Measurements from ENCODE around the gene FUS. TPM values are rescaled to one million over a fixed set of nuclear protein-coding genes. Genes with fewer than 3 reads are reported as not detected.
A peak's percentile ranks its signal among the peaks of the same experiment; 100 is the strongest.

The FUS gene
- polyA plus RNA-seq, 1 donor = 398 TPM

DNA sequence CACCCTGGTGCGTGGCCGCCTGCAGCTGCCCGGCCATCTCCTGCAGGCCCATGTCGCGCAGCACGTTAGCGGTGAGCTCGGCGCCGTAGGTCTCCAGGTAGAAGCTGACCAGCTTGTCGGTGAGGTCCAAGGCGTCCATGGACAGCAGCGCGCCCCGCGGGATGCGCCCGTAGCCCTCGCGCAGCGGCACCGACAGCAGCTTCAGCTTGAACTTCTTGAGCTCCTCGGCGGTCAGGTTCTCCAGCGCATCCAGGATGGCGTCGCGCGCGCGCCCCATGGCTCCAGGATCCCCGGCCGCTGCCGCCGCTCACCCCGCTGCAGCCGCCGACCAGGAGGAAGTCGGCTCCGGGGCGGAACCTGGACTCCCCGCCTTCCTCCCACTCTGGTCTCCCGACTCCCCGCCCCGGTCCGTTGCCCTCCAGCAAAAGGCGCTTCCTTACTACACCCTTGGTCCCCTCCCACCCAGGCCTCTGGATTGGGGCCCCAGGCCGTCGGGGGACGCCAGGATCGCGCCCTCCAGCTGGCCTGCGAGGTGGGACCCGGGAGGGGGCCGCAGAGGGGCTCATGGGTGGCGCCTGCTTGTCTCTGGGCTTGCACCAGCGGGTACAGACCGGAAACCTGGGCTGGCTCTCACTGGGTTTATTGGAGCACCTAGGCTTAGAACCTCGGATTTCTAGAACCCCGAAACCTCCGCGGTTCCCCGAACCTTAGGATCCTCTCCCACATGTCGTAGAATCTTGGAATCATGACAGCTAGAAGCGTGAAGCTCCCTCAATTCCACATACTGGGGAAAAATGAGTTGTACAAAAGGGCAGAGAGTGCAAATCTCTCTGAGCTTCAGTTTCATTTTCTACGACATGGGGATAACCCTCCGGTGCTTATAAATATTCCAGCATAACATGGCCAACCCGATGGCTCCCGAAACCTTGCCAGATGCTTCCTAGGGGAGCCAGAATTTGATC lies 22.8 kb downstream of the FUS start, which contains the start of gene PYCARD:
Gene PYCARD, minus strand, starts transcription at position 347 of the 962 bp plus-strand sequence. Its CDS starts 70 bp downstream, at position 277.
- peak; percentile 43 for DNase-seq

DNA sequence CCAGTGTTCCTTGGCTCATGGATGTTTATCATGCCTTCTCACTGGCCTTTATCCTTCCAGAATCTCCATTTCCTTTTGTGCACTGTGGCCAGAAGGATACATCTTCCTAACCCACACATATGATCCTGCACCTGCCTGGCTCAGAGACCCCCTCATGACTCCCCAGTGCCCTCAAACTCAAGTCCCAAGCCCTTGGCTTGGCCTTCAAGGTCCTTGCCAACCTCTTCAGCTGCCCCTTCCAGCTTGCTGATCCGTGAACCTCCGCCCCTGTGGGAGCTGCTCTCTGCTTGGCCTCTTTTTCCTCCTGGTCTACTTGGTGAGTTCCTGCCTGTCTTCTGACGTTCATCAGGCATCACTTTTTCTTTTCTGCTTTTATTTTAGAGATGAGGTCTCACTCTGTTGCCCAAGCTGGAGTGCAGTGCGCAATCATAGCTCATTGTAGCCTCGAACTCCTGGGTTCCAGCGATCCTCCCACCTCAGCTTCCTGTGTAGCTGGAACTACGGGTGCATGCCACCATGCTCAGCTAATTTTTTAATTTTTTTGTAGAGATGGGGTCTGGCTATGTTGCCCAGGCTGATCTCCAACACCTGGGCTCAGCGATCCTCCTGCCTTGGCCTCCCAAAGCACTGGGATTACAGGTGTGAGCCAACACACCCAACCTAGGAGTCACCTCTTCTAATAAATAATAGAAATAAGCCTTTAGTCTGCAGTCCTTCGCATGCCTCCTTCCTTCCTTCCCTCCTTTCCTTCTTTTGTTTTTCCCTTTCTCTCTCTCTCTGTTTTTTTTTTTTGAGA lies 25.1 kb downstream of the FUS start:
- no peak for DNase-seq

GRCh38 chr16:31206776-31207175 lies 26.8 kb downstream of the FUS start:
- no peak for DNase-seq

GRCh38 chr16:31213342-31213741 lies 33.4 kb downstream of the FUS start:
- DNase-seq = no peak

GRCh38 chr16:31213877-31214707 lies 34.2 kb downstream of the FUS start, which contains the start of gene TRIM72:
Gene TRIM72, plus strand, starts transcription at chr16:31214119. Its CDS starts 620 bp downstream, at chr16:31214739.
- DNase-seq = peak; percentile 54

DNA sequence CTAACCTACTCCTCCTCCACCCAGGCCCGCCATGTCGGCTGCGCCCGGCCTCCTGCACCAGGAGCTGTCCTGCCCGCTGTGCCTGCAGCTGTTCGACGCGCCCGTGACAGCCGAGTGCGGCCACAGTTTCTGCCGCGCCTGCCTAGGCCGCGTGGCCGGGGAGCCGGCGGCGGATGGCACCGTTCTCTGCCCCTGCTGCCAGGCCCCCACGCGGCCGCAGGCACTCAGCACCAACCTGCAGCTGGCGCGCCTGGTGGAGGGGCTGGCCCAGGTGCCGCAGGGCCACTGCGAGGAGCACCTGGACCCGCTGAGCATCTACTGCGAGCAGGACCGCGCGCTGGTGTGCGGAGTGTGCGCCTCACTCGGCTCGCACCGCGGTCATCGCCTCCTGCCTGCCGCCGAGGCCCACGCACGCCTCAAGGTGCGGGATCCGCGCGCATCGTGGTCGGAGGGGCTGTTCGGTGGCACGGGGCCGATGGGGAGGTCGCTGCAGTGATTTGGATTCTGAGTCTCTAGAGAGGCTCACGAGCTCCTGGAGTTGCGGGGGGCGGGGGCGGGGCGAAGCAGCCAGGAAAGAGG lies 34.9 kb downstream of the FUS start:
- no peak for DNase-seq

DNA sequence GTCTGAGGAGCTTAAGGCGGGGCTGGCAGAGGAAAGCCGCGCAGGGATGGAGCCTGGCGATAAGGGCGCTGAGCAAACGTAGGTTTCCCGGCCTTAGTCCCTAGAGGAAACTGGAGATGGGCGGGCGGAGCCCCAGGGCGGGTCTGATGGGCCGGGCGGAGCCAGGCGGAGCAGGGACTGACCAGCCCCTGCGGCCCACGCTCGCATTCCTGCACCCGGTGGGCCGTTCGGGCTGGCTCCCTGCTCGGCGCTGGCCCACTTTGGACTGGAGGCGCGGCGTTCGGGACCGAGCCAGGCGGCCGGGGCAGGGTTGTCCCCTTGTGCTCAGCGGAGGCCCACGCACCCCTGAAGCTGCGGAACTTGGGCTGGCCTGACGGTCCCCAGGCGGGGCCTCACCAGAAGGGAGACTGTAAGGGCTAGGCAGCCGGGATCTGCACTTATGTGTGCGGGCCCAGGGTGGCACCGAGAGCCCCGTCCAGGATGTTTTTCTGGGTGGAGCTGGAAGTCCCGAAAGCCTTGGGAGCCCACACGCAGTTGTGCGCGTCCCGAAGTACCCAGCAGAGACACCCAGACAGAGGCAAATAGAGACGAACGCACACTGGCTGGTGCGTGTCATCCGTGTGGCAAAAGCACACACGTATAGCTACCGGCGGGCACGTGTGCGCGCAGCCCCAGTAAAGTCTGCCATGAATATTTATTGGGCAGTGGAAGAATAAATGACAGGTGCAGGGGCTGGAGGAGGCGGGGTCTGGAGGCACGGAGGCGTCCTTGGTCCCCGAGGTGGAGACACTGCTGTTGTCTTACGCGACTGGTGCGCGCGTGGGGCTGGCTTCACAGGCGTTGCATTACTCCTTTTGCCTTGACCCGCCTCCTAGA lies 35.6 kb downstream of the FUS start:
- no peak for DNase-seq

- no peak for DNase-seq
These were observed 36.6 kb downstream of the FUS start, which contains the start of gene PYDC1 for GRCh38 chr16:31216422-31217135. Gene PYDC1, minus strand, starts transcription at chr16:31217135. Its CDS starts 107 bp downstream, at chr16:31217028.

DNA sequence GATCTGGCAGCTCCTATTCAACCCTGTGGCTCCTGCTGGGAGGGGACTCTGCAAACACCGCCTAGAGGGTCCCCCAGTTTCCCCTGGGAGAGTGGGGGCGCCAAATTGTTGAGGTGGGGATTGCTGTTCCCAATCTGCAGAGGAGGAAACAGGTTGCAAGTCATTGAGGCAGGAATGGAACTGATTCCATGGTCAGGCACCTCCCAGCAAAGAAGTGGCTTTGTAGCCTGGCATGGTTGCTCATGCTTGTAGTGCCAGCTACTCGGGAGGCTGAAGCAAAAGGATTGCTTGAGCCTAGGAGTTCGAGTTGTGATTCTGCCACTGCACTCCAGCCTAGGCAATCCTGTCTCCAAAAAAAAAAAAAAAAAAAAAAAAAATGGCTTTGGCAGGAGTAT lies 37.2 kb downstream of the FUS start:
- no peak for DNase-seq

GRCh38 chr16:31219154-31219741 lies 39.3 kb downstream of the FUS start:
- no peak for DNase-seq

GRCh38 chr16:31221357-31222160 lies 41.6 kb downstream of the FUS start:
- DNase-seq = no peak

GRCh38 chr16:31223044-31223443 lies 43.1 kb downstream of the FUS start:
- DNase-seq = no peak

- DNase-seq = no peak
These were observed 44.4 kb downstream of the FUS start for GRCh38 chr16:31224092-31224955.

DNA sequence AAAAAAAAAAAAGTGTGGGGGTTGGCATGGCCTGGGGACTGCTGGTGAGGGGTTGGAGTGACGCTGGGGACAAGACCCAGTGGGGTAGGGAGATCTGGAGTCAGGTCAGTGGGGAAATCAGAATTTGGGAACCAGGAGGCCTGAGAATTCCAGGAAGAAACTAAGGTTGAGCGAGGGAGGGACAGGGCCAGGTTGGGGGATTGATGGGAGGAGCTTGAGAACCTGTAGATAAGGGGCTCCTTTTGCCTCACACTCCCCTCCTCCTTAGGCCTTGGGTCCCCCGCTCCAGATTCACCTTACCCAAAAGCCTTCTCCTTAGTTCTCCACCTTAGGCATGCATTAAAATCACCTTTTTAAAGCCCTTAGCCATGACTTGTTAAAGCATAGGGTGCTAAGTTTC lies 45.3 kb downstream of the FUS start:
- no peak for DNase-seq

GRCh38 chr16:31228206-31228605 lies 48.3 kb downstream of the FUS start:
- DNase-seq = no peak

- no peak for DNase-seq
These were observed 49.6 kb downstream of the FUS start for GRCh38 chr16:31229501-31229900.

GRCh38 chr16:31238041-31238440 lies 58.1 kb downstream of the FUS start:
- DNase-seq = no peak
